ENCODE results near the gene CCSER1. TPM values are rescaled to one million over a fixed set of nuclear protein-coding genes. Genes with fewer than 3 reads are reported as not detected.
"Not testable (repeated sequence)": the region's sequence is repeated elsewhere in the genome, so short reads cannot be mapped to it uniquely, and the experiment has no call there.

The CCSER1 gene
- polyA plus RNA-seq, 3 donors, result 19.7 to 21.2 (median 20.6) TPM

- DNase-seq (ENCODE audit: low read depth in 3 of 3, low spot score in 2 of 3), result no peak
Observed at GRCh38 chr4:91317434-91317833, 1190.2 kb downstream of the CCSER1 start.

DNA sequence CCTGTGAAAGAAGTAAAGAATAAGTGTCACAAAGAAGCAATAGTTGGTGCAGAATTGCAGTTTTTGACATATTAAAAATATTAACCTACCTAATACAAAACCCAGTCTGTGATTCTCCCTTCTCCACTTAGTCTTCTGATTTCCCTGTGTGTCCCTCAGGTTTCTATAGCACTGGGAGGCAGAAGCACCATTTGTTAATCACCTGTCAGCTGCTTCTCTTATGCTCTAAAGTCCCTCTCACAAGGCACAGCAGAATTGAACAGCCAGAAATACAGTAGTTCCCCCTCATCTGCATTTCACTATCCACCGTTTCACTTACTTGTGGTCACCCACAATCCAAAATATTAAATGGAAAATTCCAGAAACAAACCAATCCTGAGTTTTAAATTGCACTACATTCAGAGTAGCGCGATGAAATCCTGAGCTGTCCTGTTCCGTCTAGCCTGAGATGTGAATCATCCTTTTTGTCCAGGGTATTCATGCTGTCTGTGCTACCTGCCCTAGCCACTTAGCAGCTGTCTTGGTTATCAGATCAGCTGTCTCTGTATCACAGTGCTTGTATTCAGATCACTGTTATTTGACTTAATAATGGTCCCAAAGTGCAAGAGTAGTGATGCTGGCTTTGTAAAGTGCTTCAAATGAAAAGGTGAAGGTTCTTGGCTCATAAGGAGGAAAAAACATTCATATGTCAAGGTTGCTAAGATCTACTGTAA is 1192.5 kb downstream of the CCSER1 start:
- no peak for DNase-seq (ENCODE audit: low read depth in 3 of 3, low spot score in 2 of 3)

DNA sequence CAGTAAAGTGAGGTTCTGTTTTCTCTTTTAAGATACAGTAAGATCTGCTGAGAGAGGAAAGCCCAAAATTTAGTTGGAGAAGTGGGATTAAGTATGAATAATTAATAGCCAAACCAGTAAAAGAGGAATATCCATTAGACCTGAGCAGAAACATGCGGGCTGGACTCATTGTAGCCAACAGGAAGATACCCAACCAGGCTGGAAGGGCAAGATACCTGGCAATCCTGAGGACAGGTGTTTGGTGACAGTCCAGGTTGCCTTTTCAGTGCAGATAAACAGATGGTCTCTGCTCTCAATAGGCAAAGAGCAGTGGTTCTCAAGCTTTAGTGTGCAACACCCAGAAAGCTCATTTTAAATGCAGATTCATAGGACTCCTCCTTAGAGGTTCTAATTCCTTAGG is 1195.8 kb downstream of the CCSER1 start:
- DNase-seq (ENCODE audit: low read depth in 3 of 3, low spot score in 2 of 3), result no peak

DNA sequence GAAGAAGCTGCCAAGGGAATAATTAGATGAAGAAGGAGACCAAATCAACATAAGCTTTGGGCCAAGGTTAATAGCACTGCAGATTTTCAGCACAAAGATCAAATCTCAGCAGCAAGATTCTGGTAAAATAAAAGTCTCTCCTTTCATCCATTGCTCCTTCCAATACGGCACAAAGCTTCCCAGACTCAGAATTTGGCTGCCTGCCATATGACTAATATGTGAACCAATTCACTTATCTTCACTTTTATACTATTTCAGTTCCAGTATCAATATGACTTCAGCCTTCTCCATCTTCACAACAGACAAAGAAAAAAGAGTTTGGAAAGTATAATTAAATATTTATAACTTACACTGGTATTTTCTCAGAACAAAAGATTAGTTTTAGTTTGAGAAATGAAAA is 1198.3 kb downstream of the CCSER1 start:
- no peak for DNase-seq (ENCODE audit: low read depth in 3 of 3, low spot score in 2 of 3)

GRCh38 chr4:91326167-91326566 is 1199.0 kb downstream of the CCSER1 start:
- not testable (repeated sequence) for DNase-seq (ENCODE audit: low read depth in 3 of 3, low spot score in 2 of 3)

DNA sequence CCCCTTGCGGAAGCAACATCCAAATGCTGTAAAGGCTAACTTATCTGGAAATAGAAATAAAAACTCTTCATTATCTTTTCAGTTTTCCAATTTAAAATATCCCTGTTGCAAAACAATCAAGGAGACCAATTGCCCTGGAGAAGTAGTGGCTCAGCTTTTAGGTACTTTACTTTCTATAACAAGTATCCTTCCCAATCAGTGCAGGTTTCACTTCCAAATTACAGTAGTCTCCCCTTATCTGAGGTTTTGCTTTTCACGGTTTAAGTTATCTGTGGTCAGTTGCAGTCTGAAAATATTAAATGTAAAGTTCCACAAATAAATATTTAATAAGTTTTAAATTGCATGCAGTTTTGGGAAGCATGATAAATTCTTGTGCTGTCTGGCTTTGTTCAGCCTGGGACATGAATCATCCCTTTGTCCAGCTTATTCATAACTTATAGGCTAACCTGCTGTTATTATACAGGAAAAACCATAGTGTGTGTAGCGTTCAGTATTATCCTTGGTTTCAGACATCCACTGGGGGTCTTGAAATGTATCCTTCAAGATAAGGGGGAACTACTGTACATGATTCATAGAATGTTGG is 1203.5 kb downstream of the CCSER1 start:
- no peak for DNase-seq (ENCODE audit: low read depth in 3 of 3, low spot score in 2 of 3)

GRCh38 chr4:91340822-91341221 is 1213.6 kb downstream of the CCSER1 start:
- no peak for DNase-seq (ENCODE audit: low read depth in 3 of 3, low spot score in 2 of 3)

DNA sequence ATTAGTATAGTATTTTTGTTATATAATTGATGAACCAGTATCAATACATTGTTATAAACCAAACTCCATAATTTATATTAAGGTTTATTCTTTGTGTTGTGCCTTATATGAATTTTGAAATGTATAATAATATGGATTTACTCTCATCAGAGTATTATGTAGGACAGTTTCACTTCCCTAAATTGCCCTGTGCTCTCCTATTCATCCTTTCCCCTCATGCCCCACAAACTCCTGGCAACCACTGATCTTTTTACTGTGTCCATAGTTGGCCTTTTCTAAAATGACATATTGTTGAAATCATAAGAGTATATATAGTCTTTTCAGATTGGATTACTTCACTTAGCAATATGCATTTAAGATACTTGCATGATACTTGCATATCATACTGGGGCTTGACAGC is 1218.4 kb downstream of the CCSER1 start:
- DNase-seq (ENCODE audit: low read depth in 3 of 3, low spot score in 2 of 3), result no peak

GRCh38 chr4:91356496-91356895 is 1229.3 kb downstream of the CCSER1 start:
- DNase-seq (ENCODE audit: low read depth in 3 of 3, low spot score in 2 of 3), result not testable (repeated sequence)

GRCh38 chr4:91358016-91358415 is 1230.8 kb downstream of the CCSER1 start:
- DNase-seq (ENCODE audit: low read depth in 3 of 3, low spot score in 2 of 3), result not testable (repeated sequence)

GRCh38 chr4:91358621-91359020 is 1231.4 kb downstream of the CCSER1 start:
- DNase-seq (ENCODE audit: low read depth in 3 of 3, low spot score in 2 of 3), result not testable (repeated sequence)

DNA sequence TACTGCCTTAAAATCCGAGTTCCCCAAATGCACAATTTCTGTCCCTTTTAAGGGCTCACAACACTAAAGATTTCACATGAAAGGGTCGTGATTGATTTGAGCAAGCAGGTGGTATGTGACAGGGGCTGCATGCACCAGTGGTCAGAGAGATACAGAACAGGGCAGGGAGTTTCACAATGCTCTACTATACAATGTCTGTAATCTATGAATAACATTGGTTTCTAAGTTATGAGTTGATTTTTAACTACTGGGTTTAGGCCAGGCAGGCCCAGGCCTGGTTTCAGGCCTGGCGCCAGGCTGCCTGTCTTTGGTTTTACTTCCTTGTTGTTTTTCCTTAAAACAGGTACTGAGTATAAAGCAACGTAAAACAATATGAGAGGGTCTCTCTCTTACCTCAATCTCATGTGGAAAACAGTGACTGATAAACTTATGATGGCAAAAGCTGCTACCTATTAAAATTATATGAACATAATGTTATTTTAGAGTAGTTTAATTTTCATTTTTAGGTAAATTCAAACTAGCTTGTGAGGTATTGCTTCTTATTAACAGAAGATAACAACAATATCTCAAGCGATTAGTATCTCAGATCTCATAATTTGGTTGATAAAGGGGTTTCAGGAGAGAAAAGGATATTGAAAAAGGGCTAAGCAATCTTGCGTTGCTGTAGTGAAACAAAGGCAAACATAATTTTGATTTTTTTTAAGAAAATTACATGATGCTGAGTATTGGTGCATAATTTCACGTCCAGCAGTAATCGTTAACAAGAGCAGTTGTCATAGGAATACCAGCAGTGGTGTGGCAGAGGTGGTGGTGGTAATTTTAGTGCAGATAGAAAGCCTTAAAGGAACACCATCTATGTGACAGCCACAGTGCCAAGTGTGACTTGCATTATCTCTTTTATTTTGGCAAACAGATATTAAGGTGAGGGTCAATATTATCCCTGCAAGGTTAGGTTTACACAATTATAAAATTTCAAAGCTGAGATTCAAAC is 1232.1 kb downstream of the CCSER1 start:
- no peak for DNase-seq (ENCODE audit: low read depth in 3 of 3, low spot score in 2 of 3)

- no peak for DNase-seq (ENCODE audit: low read depth in 3 of 3, low spot score in 2 of 3)
Observed at GRCh38 chr4:91362125-91362524, 1234.9 kb downstream of the CCSER1 start.

- no peak for DNase-seq (ENCODE audit: low read depth in 3 of 3, low spot score in 2 of 3)
Observed at GRCh38 chr4:91366554-91366953, 1239.4 kb downstream of the CCSER1 start.

GRCh38 chr4:91369116-91369515 is 1241.9 kb downstream of the CCSER1 start:
- DNase-seq (ENCODE audit: low read depth in 3 of 3, low spot score in 2 of 3), result no peak

DNA sequence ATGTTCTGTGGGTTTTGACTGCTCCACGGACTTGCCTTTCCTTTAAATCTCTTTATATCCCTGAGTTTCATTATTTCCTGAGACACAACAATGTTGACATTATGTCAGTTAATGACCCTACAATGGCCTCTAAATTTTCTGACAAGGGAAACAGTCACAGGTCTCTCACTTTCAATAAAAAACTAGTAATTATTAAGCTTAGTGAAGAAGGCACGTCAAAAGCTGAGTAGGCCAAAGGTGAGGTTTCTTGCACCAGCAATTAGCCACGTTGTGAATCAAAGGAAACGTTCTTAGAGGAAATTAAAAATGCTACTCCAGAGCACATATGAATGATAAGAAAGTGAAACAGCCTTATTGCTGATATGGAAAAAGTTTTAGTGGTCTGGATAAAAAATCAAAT is 1246.4 kb downstream of the CCSER1 start:
- no peak for DNase-seq (ENCODE audit: low read depth in 3 of 3, low spot score in 2 of 3)

- not testable (repeated sequence) for DNase-seq (ENCODE audit: low read depth in 3 of 3, low spot score in 2 of 3)
Observed at GRCh38 chr4:91405431-91405830, 1278.2 kb downstream of the CCSER1 start.

DNA sequence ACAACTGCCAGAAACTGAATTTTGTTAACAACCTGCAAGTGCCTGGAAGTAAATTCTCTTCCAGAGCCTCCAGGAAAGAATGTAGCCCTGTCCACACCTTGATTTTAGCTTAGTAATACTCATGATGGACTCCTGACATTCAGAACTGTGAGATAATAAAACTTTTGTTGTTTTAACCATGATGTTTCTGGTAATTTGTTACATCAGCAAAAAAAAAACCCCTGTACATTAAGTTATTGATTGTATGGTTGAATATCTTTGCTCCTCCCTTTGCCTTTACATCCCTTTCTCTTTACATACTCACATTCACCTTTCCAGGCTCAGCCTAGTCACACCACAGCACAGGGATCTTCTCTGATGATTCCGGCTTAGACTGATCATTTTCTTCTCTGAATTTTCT is 1294.8 kb downstream of the CCSER1 start:
- DNase-seq (ENCODE audit: low read depth in 3 of 3, low spot score in 2 of 3), result no peak

- DNase-seq (ENCODE audit: low read depth in 3 of 3, low spot score in 2 of 3), result no peak
Observed at GRCh38 chr4:91426725-91427124, 1299.5 kb downstream of the CCSER1 start.

GRCh38 chr4:91427171-91427570 is 1300.0 kb downstream of the CCSER1 start:
- no peak for DNase-seq (ENCODE audit: low read depth in 3 of 3, low spot score in 2 of 3)

GRCh38 chr4:91434631-91435030 is 1307.4 kb downstream of the CCSER1 start:
- DNase-seq (ENCODE audit: low read depth in 3 of 3, low spot score in 2 of 3), result no peak

Data from right renal cortex interstitium (tissue), 3 donors.